Measurements from ENCODE around the gene PRG2. TPM values are rescaled to one million over a fixed set of nuclear protein-coding genes. Genes with fewer than 3 reads are reported as not detected.

Gene PRG2
- total and polyA plus RNA-seq, 2 of the 4 experiments (the other 2 are of a cell fraction) = not detected

DNA sequence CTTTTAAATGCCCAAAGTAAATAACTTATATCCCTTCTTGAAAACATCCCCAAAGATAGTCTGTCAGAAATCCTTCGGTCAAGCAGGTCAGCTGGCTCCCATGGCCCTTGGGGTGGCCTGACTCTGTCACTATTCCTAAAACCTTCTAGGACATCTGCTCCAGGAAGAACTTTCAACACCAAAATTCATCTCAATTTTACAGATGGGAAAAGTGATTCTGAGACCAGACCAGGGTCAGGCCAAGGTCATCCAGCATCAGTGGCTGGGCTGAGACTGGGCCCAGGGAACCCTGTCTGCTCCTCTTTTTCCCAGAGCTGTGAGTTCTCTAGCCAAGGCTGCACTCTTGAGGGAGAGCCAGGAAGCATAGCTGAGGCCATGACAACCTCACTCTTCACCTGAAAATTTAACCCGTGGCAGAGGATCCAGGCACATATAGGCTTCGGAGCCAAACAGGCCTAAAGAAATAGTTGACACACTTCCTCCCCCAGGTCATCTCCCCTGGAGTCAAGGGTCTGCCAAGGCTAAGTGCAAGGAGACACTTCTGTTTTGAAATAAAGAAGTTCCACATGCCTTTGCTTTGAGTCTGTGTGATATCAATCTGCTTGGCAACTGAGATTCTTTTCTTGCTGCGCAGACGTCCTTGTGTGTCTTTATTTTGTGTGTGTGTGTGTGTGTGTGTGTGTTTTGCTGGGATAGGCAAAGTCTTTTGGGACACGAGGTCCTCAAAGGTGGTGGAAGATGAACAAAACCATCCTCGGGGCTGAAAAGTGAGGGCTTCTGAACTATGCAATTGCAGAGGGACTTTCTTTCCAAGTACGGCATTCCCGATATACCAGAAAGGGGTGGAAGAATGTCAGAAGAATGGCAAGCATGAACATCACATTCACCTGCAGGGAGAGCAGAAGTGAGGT, 16.8 kb upstream of the PRG2 start (continued):
- TF ChIP-seq MAFK (IDR thresholded peaks at IDR 0.05; ENCODE audit: low read depth, low read length) = no peak

DNA sequence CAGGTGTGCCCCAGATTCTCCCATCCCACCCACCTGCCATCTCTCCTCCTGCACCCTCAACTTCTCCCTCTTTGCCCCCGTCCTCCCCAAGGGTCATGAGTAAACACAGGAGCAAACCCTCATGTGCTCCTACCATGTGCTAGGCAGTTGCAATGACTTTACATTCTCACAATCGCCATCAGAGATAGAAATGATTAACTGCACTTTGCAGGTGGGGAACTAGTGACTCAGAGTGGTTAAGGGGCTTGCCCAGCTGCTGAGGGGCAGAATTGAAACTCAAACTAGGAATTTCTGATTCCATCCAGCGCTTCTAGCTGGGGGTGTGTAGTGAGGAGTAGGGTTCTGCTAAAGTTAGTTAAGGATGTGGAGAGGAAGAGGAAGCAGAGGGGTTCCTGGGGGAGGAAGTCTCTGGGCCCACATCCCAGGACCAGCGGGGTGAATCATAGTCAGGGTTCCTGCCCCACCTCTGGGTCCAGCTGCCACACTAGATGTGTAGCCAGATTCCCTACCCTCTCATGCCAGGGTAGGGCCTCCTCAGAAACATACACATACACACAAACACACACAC, 16.0 kb upstream of the PRG2 start:
- no peaks in the 10 kb centered on the region for H3K79me1 ChIP-seq (ENCODE audit: low read depth in 1 of 2, low read length in 2 of 2)
- intact Hi-C loops (cut with micrococcal nuclease) = no loop called here
- CTCF ChIA-PET = interaction anchor here (0.9 kb wide), 1 partner anchor 21 kb away, joined by 3 read pairs; no protein-coding TSS in a partner anchor
- no peak overlapping the region for H3K4me2 ChIP-seq (ENCODE audit: low read depth, low read length)
- no peak overlapping the region for H4K8ac ChIP-seq (ENCODE audit: low read depth in 2 of 2, low read length in 2 of 2)
- H4K20me1 ChIP-seq (ENCODE audit: insufficient read depth, low read length) = no peaks in the 10 kb centered on the region
- H2BK120ac ChIP-seq (ENCODE audit: low read depth, low read length) = no peak overlapping the region
- DNase-seq (peak; percentile 39), ATAC-seq (ENCODE audit: low read depth) (no peak)
- POLR2A ChIA-PET (ENCODE audit: unreplicated experiment) = no interaction called here
- H3K4me1 ChIP-seq (ENCODE audit: control insufficient read depth, insufficient read depth, low read length) = peaks cover 3% of the 10 kb centered on the region; the same call in 1 of the 2 replicates
- H3K4ac ChIP-seq (ENCODE audit: low read depth, low read length) = no peak overlapping the region
- no peaks in the 10 kb centered on the region for H3K9me3 ChIP-seq (ENCODE audit: control insufficient read depth, insufficient read depth, low read length)
- H2BK15ac ChIP-seq (ENCODE audit: low read depth, low read length) = no peak overlapping the region
- no peak overlapping the region for H2BK20ac ChIP-seq (ENCODE audit: low read depth, low read length)
- H3K18ac ChIP-seq (ENCODE audit: low read depth, low read length) = no peak overlapping the region
- no peak overlapping the region for H2AK5ac ChIP-seq (ENCODE audit: low read depth, low read length)
- H3K23ac ChIP-seq (ENCODE audit: low read depth, low read length) = no peak overlapping the region
- no peak overlapping the region for H3K14ac ChIP-seq (replicated peaks; ENCODE audit: low read depth, low read length)
- no peak overlapping the region for H3K27ac ChIP-seq (ENCODE audit: insufficient read depth, low read length)
- peaks cover 9% of the 10 kb centered on the region; the same call in 1 of the 2 replicates for H3K27me3 ChIP-seq (ENCODE audit: control insufficient read depth, insufficient read depth, low read length)
- WGBS, 2 experiments (ENCODE audit: extremely low coverage in 2 of 2, insufficient read length in 1 of 2) = no CpG with 5 or more reads among the region's 4 CpGs
- no peak overlapping the region for H2BK5ac ChIP-seq (ENCODE audit: low read depth, low read length, poor library complexity, severe bottlenecking)
- in situ Hi-C loops (cut with MboI; ENCODE audit: low sequenced_read_pairs) = no loop called here
- H3K9ac ChIP-seq (ENCODE audit: low read depth, low read length) = no peak overlapping the region
- peaks cover 18% of the 10 kb centered on the region for H3K36me3 ChIP-seq (ENCODE audit: control insufficient read depth, insufficient read depth, low read length)
- H3K9me1 ChIP-seq (ENCODE audit: insufficient read depth, low read length) = no peaks in the 10 kb centered on the region
- H2AK9ac ChIP-seq (replicated peaks; ENCODE audit: low read depth, low read length, poor library complexity) = peak overlapping the region; percentile 38
- no peak overlapping the region for H4K91ac ChIP-seq (ENCODE audit: insufficient read depth, low read depth, low read length)
- dilution Hi-C loops (cut with HindIII; ENCODE audit: low sequenced_read_pairs, unreplicated experiment) = no loop called here
- BruUV-seq (replicated peaks) = no TSS peak
- H3K56ac ChIP-seq (ENCODE audit: extremely low read depth, insufficient read depth, low read length) = no peak overlapping the region
- H2AFZ ChIP-seq (replicated peaks; ENCODE audit: low read length, poor library complexity) = no peak overlapping the region
- no peak overlapping the region for H3K4me3 ChIP-seq (ENCODE audit: insufficient read depth, low read depth, low read length)
- H4K5ac ChIP-seq (ENCODE audit: low read depth, low read length) = no peak overlapping the region
- TF ChIP-seq, protein P1, sequence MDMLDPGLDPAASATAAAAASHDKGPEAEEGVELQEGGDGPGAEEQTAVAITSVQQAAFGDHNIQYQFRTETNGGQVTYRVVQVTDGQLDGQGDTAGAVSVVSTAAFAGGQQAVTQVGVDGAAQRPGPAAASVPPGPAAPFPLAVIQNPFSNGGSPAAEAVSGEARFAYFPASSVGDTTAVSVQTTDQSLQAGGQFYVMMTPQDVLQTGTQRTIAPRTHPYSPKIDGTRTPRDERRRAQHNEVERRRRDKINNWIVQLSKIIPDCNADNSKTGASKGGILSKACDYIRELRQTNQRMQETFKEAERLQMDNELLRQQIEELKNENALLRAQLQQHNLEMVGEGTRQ (IDR thresholded peaks at IDR 0.05; ENCODE audit: low read depth, low read length) = no peak
- TF ChIP-seq FOS (IDR thresholded peaks at IDR 0.05; ENCODE audit: low read depth, low read length) (no peak), RCOR1 (IDR thresholded peaks at IDR 0.05; ENCODE audit: insufficient replicate concordance, low read length) (no peak), CHD1 (IDR thresholded peaks at IDR 0.05; ENCODE audit: low read depth, low read length) (no peak), MAZ (IDR thresholded peaks at IDR 0.05; ENCODE audit: borderline replicate concordance, low read depth, low read length) (no peak), CEBPB (IDR thresholded peaks at IDR 0.05; ENCODE audit: low read depth, low read length) (no peak), ELK1 (IDR thresholded peaks at IDR 0.05; ENCODE audit: borderline replicate concordance, low read depth, low read length) (no peak), NFE2L2 (IDR thresholded peaks at IDR 0.05; ENCODE audit: low read depth, low read length) (no peak), RAD21 (IDR thresholded peaks at IDR 0.05; ENCODE audit: low read length) (no peak), MAFK (IDR thresholded peaks at IDR 0.05; ENCODE audit: low read depth, low read length) (no peak), SMC3 (IDR thresholded peaks at IDR 0.05; ENCODE audit: low read depth, low read length) (no peak), MXI1 (IDR thresholded peaks at IDR 0.05; ENCODE audit: borderline replicate concordance, low read depth, low read length) (no peak), RFX5 (IDR thresholded peaks at IDR 0.05; ENCODE audit: low read depth, low read length) (no peak), POLR2A (IDR thresholded peaks at IDR 0.05; ENCODE audit: low read depth, low read length) (no peak)
